HepG2 (cell line): ENCODE measurements around the gene RAB8A. TPM values are rescaled to one million over a fixed set of nuclear protein-coding genes. Genes with fewer than 3 reads are reported as not detected.
"Not testable (repeated sequence)": the region's sequence is repeated elsewhere in the genome, so short reads cannot be mapped to it uniquely, and the experiment has no call there.

Experiments used
- ATAC-seq: fragments of 200-7000 bp; cut with Tn5 transposase; 3 replicates; pipeline ENCODE4 v1.9.1; 2020; ENCODE audit warnings: mild to moderate bottlenecking, moderate library complexity
- BruUV-seq: library from RNA; stranded (reverse); fragments of 400-500 nt; replicated peaks from 2 replicates; lab custom pipeline; 2021; lab: Mats Ljungman, UMichigan
- CTCF ChIA-PET: fragments of 300-600 bp; formaldehyde crosslinking; extraction: SDS; loops from one replicate; lab custom pipeline; 2021; ENCODE audit warnings: low total read pairs, inconsistent platforms, low intra/inter-chr PET ratio; lab: Yijun Ruan, JAX
- POLR2A ChIA-PET: fragments of 350-600 bp; sonication (Branson Sonifier 250); formaldehyde crosslinking; loops from one replicate; lab custom pipeline; 2020; ENCODE audit warnings: antibody characterized with exemption, inconsistent platforms; lab: Yijun Ruan, JAX
- DNase-seq: peaks from one replicate; pipeline ENCODE4 v3.0.0-alpha.2; 2015; ENCODE audit warnings: low spot score
- FAIRE-seq: peaks from 3 replicates; lab custom pipeline; 2011; peaks lifted over from hg19 to GRCh38; lab: Jason Lieb, UNC
- H2AFZ ChIP-seq: one replicate; pipeline ENCODE4 v1.6.1; 2011; ENCODE audit warnings: low read length, inconsistent platforms
- H3K27ac ChIP-seq: fragments of 300-600 bp; 3 replicates; pipeline ENCODE4 v1.8.0; 2011; ENCODE audit warnings: mixed run types, mild to moderate bottlenecking, mixed read lengths, low read length, inconsistent platforms; ENCODE audit not compliant: insufficient read depth; ENCODE audit errors: extremely low read length
- H3K27me3 ChIP-seq, 2 experiments: fragments of 200-600 bp in 1 of 2; 2 replicates in 1 of 2; 3 replicates in 1 of 2; pipeline versions ENCODE4 v1.6.0 to v1.8.0; 2011; ENCODE audit warnings: low read length in 2 of 2, mild to moderate bottlenecking in 2 of 2, moderate library complexity in 2 of 2, inconsistent platforms in 1 of 2; ENCODE audit not compliant: insufficient read depth in 2 of 2, control insufficient read depth in 1 of 2
- H3K36me3 ChIP-seq, 2 experiments: fragments of 200-600 bp in 1 of 2; replicated peaks in 1 of 2; 2 replicates in 1 of 2; 3 replicates in 1 of 2; pipeline versions ENCODE4 v1.5.1 to v1.8.0; 2011; ENCODE audit warnings: low read length in 2 of 2, inconsistent platforms in 1 of 2; ENCODE audit not compliant: insufficient read depth in 2 of 2, control insufficient read depth in 1 of 2
- H3K4me1 ChIP-seq: 2 replicates; pipeline ENCODE4 v1.5.1; 2012; ENCODE audit warnings: low read length, inconsistent platforms; ENCODE audit not compliant: insufficient read depth
- H3K4me2 ChIP-seq: 2 replicates; pipeline ENCODE4 v1.6.0; 2011; ENCODE audit warnings: low read depth, low read length, inconsistent platforms
- H3K4me3 ChIP-seq, 3 experiments: fragments of 200-600 bp in 1 of 3; sonication (generic), shearing (Covaris generic) in 1 of 3; replicated peaks in 1 of 3; 2 replicates each; pipeline ENCODE4 v1.5.1; 2011 to 2016; ENCODE audit warnings: low read length in 3 of 3, inconsistent platforms in 2 of 3, low read depth in 2 of 3, mild to moderate bottlenecking in 2 of 3, control low read depth in 1 of 3, mixed read lengths in 1 of 3; ENCODE audit not compliant: insufficient read depth in 1 of 3
- H3K79me2 ChIP-seq: one replicate; pipeline ENCODE4 v1.6.1; 2011; ENCODE audit warnings: low read length, inconsistent platforms; ENCODE audit not compliant: insufficient read depth
- H3K9ac ChIP-seq: 2 replicates; pipeline ENCODE4 v1.6.0; 2011; ENCODE audit warnings: mild to moderate bottlenecking, low read depth, low read length, inconsistent platforms; ENCODE audit not compliant: insufficient read depth
- H3K9me3 ChIP-seq: 2 replicates; pipeline ENCODE4 v1.5.1; 2012; ENCODE audit warnings: mild to moderate bottlenecking, low read length
- H4K20me1 ChIP-seq: 2 replicates; pipeline ENCODE4 v1.6.0; 2011; ENCODE audit warnings: inconsistent platforms, mild to moderate bottlenecking, low read length, moderate library complexity; ENCODE audit not compliant: insufficient read depth
- ETV6 ChIP-seq: sonication (generic); formaldehyde crosslinking; conservative IDR thresholded peaks from 2 replicates; pipeline ENCODE4 v1.4.0; 2020; ENCODE audit warnings: missing genetic modification reagents
- ZNF460 ChIP-seq: sonication (generic); formaldehyde crosslinking; IDR thresholded peaks from 2 replicates; pipeline ENCODE4 v1.5.1; 2020; ENCODE audit warnings: missing genetic modification reagents, mild to moderate bottlenecking, borderline replicate concordance
- WGBS: methylation state at CpG from one replicate; pipeline ENCODE4 v1.1.6; 2017; ENCODE audit warnings: low lambda C conversion rate; 5-methylcytosine and 5-hydroxymethylcytosine counted together
- in situ Hi-C: cut with HindIII; loops from 2 replicates; pipeline ENCODE4 v1.10.0; 2017; ENCODE audit warnings: low pct_unique_long_range_greater_than_20kb; ENCODE audit not compliant: extremely low pct_ligation_motif_present
- intact Hi-C: fragments of 100-400 bp; cut with micrococcal nuclease; formaldehyde crosslinking; loops from one replicate; pipeline ENCODE4 v1.10.0; 2022; ENCODE audit not compliant: unreplicated experiment
- polyA plus RNA-seq, 8 experiments: library from polyadenylated mRNA; depleted of rRNA in 3 of 8; stranded (reverse) in 7 of 8; unstranded in 1 of 8; fragments of >200 nt; fragmentation: Illumina TruSeq in 4 of 8; extraction: Trizol in 4 of 8; gene quantifications; 2 replicates each; pipeline versions ENCODE4 v1.2.1 to v1.2.3, GENCODE V29; 2011 to 2016; ENCODE audit warnings: low read depth in 4 of 8, missing spikeins in 1 of 8, mixed read lengths in 1 of 8; ENCODE audit not compliant: insufficient read depth in 1 of 8
- total RNA-seq, 5 experiments: library from RNA; depleted of rRNA; stranded (reverse); fragments of >200 nt; fragmentation: Illumina TruSeq; extraction: Trizol; gene quantifications; 2 replicates each; pipeline ENCODE4 v1.2.3, GENCODE V29; 2016; ENCODE audit warnings: low read depth in 1 of 5

RAB8A gene
- total and polyA plus RNA-seq, 2 of the 13 experiments (the other 11 are each of a cell fraction or from before 2014, with no cell fraction given): 36.7 to 45.0 TPM

DNA sequence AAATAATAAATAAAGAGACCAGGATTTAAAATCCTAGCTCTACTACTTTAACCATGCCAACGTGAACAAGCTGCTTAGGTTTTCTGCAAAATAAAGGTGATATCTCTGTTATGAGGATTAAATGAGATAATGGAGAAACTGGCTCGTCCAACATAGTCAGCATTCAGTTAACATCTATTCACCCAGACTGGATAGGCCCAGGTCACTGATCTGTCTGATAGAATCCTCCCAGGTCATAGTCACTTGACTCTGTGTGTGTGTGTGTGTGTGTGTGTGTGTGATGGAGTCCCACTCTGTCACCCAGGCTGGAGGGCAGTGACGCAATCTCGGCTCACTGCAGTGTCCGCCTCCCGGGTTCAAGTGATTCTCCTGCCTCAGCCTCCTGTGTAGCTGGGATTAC, 12.9 kb upstream of the RAB8A start:
- in situ Hi-C loops: no loop called here
- WGBS: 93% methylated on average over 6 of the region's 6 CpGs
- no TSS peak for BruUV-seq
- Histone ChIP-seq H3K4me2 (no peak overlapping the region), H3K79me2 (no peaks in the 10 kb centered on the region), H3K36me3 (peaks cover 19 to 48% of the 10 kb centered on the region in 2 experiments), H2AFZ (no peak overlapping the region), H3K9ac (no peak overlapping the region), H3K27ac (no peak overlapping the region), H4K20me1 (no peaks in the 10 kb centered on the region), H3K27me3 (no peaks in the 10 kb centered on the region), H3K9me3 (no peaks in the 10 kb centered on the region), H3K4me3 (no peak overlapping the region), H3K4me1 (peaks cover 53% of the 10 kb centered on the region)
- intact Hi-C loops: no loop called here
- no peak for ATAC-seq
- no peak for DNase-seq
- ChIA-PET CTCF (no interaction called here), POLR2A (interaction anchor here (0.6 to 3.4 kb wide), 7 partner anchors 10 to 28 kb away, joined by 3 to 11 read pairs (median 5); partner anchors contain the start of genes RAB8A and TPM4)
- FAIRE-seq: no peak
- 0 out of 2 replicates have a peak, but pooled peaks have one; percentile 19 for TF ChIP-seq ZNF460
- no peak for TF ChIP-seq ETV6 (CRISPR knock-in tag)

DNA sequence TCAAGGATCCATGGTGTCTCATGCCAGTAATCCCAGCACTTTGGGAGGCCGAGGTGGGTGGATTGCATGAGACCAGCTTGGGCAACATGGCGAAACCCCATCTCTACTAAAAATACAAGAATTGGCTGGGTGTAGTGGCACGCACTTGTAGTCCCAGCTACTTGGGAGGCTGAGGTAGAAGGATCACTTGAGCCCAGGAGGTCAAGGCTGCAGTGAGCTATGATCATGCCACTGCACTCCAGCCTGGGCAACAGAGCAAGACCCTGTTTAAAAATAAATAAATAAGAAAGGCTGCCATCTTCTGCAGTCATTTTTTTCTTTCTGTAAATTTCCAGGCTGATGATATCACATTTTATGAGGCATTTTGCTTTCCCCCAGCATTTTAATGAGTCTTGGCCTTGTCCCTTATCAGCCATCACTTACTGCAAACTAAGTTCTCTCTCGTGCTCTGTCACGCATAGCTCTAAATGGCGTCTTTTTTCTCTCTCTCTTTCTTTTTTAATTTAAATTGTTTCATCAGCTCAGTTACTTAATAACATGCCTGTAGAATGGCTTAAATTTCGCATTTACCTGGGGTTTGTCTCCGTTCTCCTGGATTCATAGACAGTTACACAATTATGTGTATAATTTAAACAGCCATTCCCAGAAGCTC, 12.2 kb upstream of the RAB8A start:
- H3K4me1 ChIP-seq: peaks cover 47% of the 10 kb centered on the region
- H2AFZ ChIP-seq, in situ Hi-C loops, H3K4me2 ChIP-seq, CTCF ChIA-PET, FAIRE-seq, H4K20me1 ChIP-seq, H3K27me3 ChIP-seq, ATAC-seq, H3K27ac ChIP-seq, H3K9me3 ChIP-seq, DNase-seq, BruUV-seq, intact Hi-C loops, H3K4me3 ChIP-seq, H3K9ac ChIP-seq, H3K79me2 ChIP-seq: not testable (repeated sequence)
- H3K36me3 ChIP-seq: peaks cover 19 to 48% of the 10 kb centered on the region in 2 experiments
- WGBS: 90% methylated on average over 8 of the region's 8 CpGs
- POLR2A ChIA-PET: interaction anchor here (2.1 to 2.3 kb wide), 2 partner anchors 27 to 29 kb away, joined by 5 to 7 read pairs; no protein-coding TSS in a partner anchor
